Neural progenitor cell (in vitro differentiated cells): ENCODE measurements around the gene RAG2. TPM values are rescaled to one million over a fixed set of nuclear protein-coding genes. Genes with fewer than 3 reads are reported as not detected.

Experiments
- DNase-seq: peaks from one replicate; pipeline ENCODE4 v3.0.0-alpha.2; 2016; ENCODE audit warnings: low spot score
- H2AFZ ChIP-seq: fragments of 200-600 bp; sonication (generic); replicated peaks from 2 replicates; pipeline ENCODE4 v1.6.1; 2016; ENCODE audit warnings: antibody characterized with exemption
- H3F3A ChIP-seq: fragments of 200-600 bp; sonication (generic); 2 replicates; pipeline ENCODE4 v1.6.1; 2016; ENCODE audit warnings: antibody characterized with exemption, low read depth
- H3K27ac ChIP-seq: fragments of 200-600 bp; sonication (generic); 2 replicates; pipeline ENCODE4 v1.5.1; 2016; ENCODE audit warnings: mild to moderate bottlenecking
- H3K27me3 ChIP-seq: fragments of 200-600 bp; sonication (generic); 2 replicates; pipeline ENCODE4 v1.6.1; 2016; ENCODE audit warnings: mild to moderate bottlenecking, moderate library complexity
- H3K36me3 ChIP-seq: fragments of 200-600 bp; sonication (generic); 2 replicates; pipeline ENCODE4 v1.5.1; 2016
- H3K4me1 ChIP-seq: fragments of 200-600 bp; sonication (generic); 2 replicates; pipeline ENCODE4 v1.6.1; 2016; ENCODE audit warnings: mixed run types
- H3K4me2 ChIP-seq: fragments of 200-600 bp; sonication (generic); 2 replicates; pipeline ENCODE4 v1.6.1; 2016
- H3K4me3 ChIP-seq: fragments of 200-600 bp; sonication (generic); 2 replicates; pipeline ENCODE4 v1.5.1; 2016
- H3K79me2 ChIP-seq: fragments of 200-600 bp; sonication (generic); 2 replicates; pipeline ENCODE4 v1.6.1; 2016; ENCODE audit warnings: low read depth
- H3K9ac ChIP-seq: fragments of 200-600 bp; sonication (generic); 2 replicates; pipeline ENCODE4 v1.6.1; 2016
- H3K9me3 ChIP-seq: fragments of 200-600 bp; sonication (generic); 2 replicates; pipeline ENCODE4 v1.5.1; 2016; ENCODE audit warnings: low read depth
- H4K20me1 ChIP-seq: fragments of 200-600 bp; sonication (generic); 2 replicates; pipeline ENCODE4 v1.6.1; 2016; ENCODE audit warnings: low read depth
- H3K27ac Mint-ChIP-seq: 3 replicates; pipeline ENCODE4 v1.8.0; 2021; ENCODE audit warnings: mixed read lengths
- H3K27me3 Mint-ChIP-seq: 2 replicates; pipeline ENCODE4 v1.8.0; 2022; ENCODE audit warnings: low read depth, mild to moderate bottlenecking, inconsistent platforms, moderate library complexity, mixed read lengths; ENCODE audit not compliant: insufficient read depth
- H3K36me3 Mint-ChIP-seq: 3 replicates; pipeline ENCODE4 v1.8.0; 2021; ENCODE audit warnings: mixed read lengths
- H3K4me1 Mint-ChIP-seq: 3 replicates; pipeline ENCODE4 v1.8.0; 2021; ENCODE audit warnings: mixed read lengths
- H3K4me3 Mint-ChIP-seq: 3 replicates; pipeline ENCODE4 v1.8.0; 2021; ENCODE audit warnings: mild to moderate bottlenecking, moderate library complexity, mixed read lengths
- H3K9me3 Mint-ChIP-seq: 3 replicates; pipeline ENCODE4 v1.8.0; 2020; ENCODE audit warnings: mixed read lengths
- EZH2 ChIP-seq: fragments of 200-600 bp; sonication (generic); IDR thresholded peaks from 2 replicates; pipeline ENCODE4 v1.6.1; 2017; ENCODE audit warnings: antibody characterized with exemption, mild to moderate bottlenecking, moderate library complexity
- EZH2phosphoT487 ChIP-seq: fragments of 200-600 bp; sonication (generic); IDR thresholded peaks from 2 replicates; pipeline ENCODE4 v1.6.1; 2017; ENCODE audit warnings: antibody characterized with exemption
- total RNA-seq: library from RNA; depleted of rRNA; stranded (reverse); fragments of >200 nt; gene quantifications from 2 replicates; pipeline ENCODE4 v1.2.3, GENCODE V29; 2015; ENCODE audit warnings: low replicate concordance
- TF ChIP-seq, protein P1 (sequence below): fragments of 200-600 bp; sonication (generic); IDR thresholded peaks from 2 replicates; pipeline ENCODE4 v1.5.1; 2017; ENCODE audit warnings: antibody characterized with exemption, mild to moderate bottlenecking

RAG2 gene
- total RNA-seq, 1 donor from 2014 or later: 0.15 TPM

GRCh38 chr11:36627471-36627870 lies 29.4 kb upstream of the RAG2 start:
- no peaks in the 10 kb centered on the region for H3K27me3 Mint-ChIP-seq
- Histone ChIP-seq H3K27me3 (no peaks in the 10 kb centered on the region), H3K4me2 (no peak overlapping the region), H3K9me3 (no peaks in the 10 kb centered on the region), H3K4me1 (peaks cover 19% of the 10 kb centered on the region), H4K20me1 (no peaks in the 10 kb centered on the region), H3K4me3 (no peak overlapping the region), H2AFZ (no peak overlapping the region), H3F3A (no peaks in the 10 kb centered on the region), H3K27ac (no peak overlapping the region), H3K36me3 (no peaks in the 10 kb centered on the region), H3K9ac (no peak overlapping the region), H3K79me2 (no peaks in the 10 kb centered on the region)
- no peak overlapping the region for H3K4me3 Mint-ChIP-seq
- H3K4me1 Mint-ChIP-seq: peaks cover 13% of the 10 kb centered on the region
- no peak for TF ChIP-seq EZH2phosphoT487
- TF ChIP-seq, protein P1, sequence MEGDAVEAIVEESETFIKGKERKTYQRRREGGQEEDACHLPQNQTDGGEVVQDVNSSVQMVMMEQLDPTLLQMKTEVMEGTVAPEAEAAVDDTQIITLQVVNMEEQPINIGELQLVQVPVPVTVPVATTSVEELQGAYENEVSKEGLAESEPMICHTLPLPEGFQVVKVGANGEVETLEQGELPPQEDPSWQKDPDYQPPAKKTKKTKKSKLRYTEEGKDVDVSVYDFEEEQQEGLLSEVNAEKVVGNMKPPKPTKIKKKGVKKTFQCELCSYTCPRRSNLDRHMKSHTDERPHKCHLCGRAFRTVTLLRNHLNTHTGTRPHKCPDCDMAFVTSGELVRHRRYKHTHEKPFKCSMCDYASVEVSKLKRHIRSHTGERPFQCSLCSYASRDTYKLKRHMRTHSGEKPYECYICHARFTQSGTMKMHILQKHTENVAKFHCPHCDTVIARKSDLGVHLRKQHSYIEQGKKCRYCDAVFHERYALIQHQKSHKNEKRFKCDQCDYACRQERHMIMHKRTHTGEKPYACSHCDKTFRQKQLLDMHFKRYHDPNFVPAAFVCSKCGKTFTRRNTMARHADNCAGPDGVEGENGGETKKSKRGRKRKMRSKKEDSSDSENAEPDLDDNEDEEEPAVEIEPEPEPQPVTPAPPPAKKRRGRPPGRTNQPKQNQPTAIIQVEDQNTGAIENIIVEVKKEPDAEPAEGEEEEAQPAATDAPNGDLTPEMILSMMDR: no peak
- TF ChIP-seq EZH2: no peak
- no peak for DNase-seq
- H3K27ac Mint-ChIP-seq: no peak overlapping the region
- H3K9me3 Mint-ChIP-seq: no peaks in the 10 kb centered on the region
- H3K36me3 Mint-ChIP-seq: no peaks in the 10 kb centered on the region

DNA sequence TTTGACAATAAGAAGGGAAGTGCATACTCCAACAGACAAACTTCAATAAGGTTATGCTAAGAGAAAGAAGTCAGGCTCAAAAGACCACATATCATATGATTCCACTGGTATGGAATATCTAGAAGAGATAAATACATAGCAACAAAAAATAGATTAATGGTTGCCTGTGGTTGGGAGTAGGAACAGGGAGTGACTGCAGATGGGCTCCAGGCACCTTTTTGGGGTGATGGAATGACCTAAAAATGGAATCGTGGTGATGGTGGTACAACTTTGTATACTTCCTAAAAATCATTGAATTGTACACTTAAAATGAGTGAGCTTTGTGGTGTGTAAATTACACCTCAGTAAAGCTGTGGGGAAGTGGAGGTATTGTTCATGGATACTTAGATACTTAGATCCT lies 29.0 kb upstream of the RAG2 start:
- TF ChIP-seq EZH2 (no peak), EZH2phosphoT487 (no peak)
- TF ChIP-seq, protein P1: no peak
- no peaks in the 10 kb centered on the region for H4K20me1 ChIP-seq
- H2AFZ ChIP-seq: no peak overlapping the region
- H3K27ac Mint-ChIP-seq: no peak overlapping the region
- H3K27me3 ChIP-seq: no peaks in the 10 kb centered on the region
- H3K4me2 ChIP-seq: no peak overlapping the region
- no peaks in the 10 kb centered on the region for H3K9me3 Mint-ChIP-seq
- DNase-seq: no peak
- no peaks in the 10 kb centered on the region for H3K36me3 Mint-ChIP-seq
- no peaks in the 10 kb centered on the region for H3K9me3 ChIP-seq
- H3F3A ChIP-seq: no peaks in the 10 kb centered on the region
- H3K27ac ChIP-seq: no peak overlapping the region
- H3K4me3 Mint-ChIP-seq: no peak overlapping the region
- H3K27me3 Mint-ChIP-seq: no peaks in the 10 kb centered on the region
- no peak overlapping the region for H3K9ac ChIP-seq
- peaks cover 15% of the 10 kb centered on the region for H3K4me1 ChIP-seq
- peaks cover 11% of the 10 kb centered on the region for H3K4me1 Mint-ChIP-seq
- no peaks in the 10 kb centered on the region for H3K36me3 ChIP-seq
- no peaks in the 10 kb centered on the region for H3K79me2 ChIP-seq
- H3K4me3 ChIP-seq: no peak overlapping the region

DNA sequence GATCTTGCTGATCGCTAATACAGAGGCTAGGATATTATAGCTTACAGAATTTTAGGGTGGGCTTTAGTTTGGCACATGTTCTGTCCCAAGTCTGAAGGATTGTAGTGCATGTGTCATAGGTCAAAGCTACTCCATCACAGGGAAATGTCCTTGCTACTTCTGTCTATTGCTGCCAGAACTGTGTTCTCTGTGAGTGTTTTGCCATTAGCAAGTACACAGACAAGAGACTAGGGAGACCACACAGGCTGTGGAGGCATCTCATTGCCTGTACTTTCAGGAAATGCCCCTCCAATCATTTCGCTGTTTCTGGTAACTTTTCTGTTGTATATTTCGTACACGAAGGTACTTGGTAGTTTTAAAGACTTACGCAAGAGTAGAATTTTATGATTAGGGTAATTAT lies 25.5 kb upstream of the RAG2 start:
- no peak overlapping the region for H3K4me3 Mint-ChIP-seq
- TF ChIP-seq, protein P1: no peak
- no peak for TF ChIP-seq EZH2
- no peaks in the 10 kb centered on the region for H3K36me3 Mint-ChIP-seq
- Histone ChIP-seq H3K36me3 (no peaks in the 10 kb centered on the region), H3K4me2 (no peak overlapping the region), H3K9ac (no peak overlapping the region), H4K20me1 (no peaks in the 10 kb centered on the region), H3K27ac (no peak overlapping the region), H3K27me3 (no peaks in the 10 kb centered on the region), H3K4me3 (no peak overlapping the region), H2AFZ (no peak overlapping the region), H3K4me1 (peaks cover under 1% of the 10 kb centered on the region), H3K79me2 (no peaks in the 10 kb centered on the region), H3K9me3 (no peaks in the 10 kb centered on the region), H3F3A (no peaks in the 10 kb centered on the region)
- H3K9me3 Mint-ChIP-seq: no peaks in the 10 kb centered on the region
- no peak for DNase-seq
- H3K27ac Mint-ChIP-seq: no peak overlapping the region
- no peaks in the 10 kb centered on the region for H3K27me3 Mint-ChIP-seq
- H3K4me1 Mint-ChIP-seq: no peaks in the 10 kb centered on the region
